DOHH2 (cell line): Measurements from ENCODE around the gene TMPRSS9.
"Not testable (repeated sequence)": the region's sequence is repeated elsewhere in the genome, so short reads cannot be mapped to it uniquely, and the experiment has no call there.

Source experiments
- H3F3A ChIP-seq: fragments of 200-600 bp; sonication (generic), shearing (Covaris generic); 2 replicates; pipeline ENCODE4 v1.6.0; 2016; ENCODE audit warnings: antibody characterized with exemption, mild to moderate bottlenecking; ENCODE audit not compliant: control insufficient read depth, insufficient read depth
- H3K27ac ChIP-seq: fragments of 200-600 bp; sonication (generic); 2 replicates; pipeline ENCODE4 v1.5.1; 2014; ENCODE audit warnings: low read depth, mild to moderate bottlenecking, low read length, moderate library complexity
- H3K27me3 ChIP-seq: fragments of 200-600 bp; sonication (generic); 2 replicates; pipeline ENCODE4 v1.6.1; 2014; ENCODE audit warnings: mild to moderate bottlenecking, low read length, mixed read lengths; ENCODE audit not compliant: control insufficient read depth
- H3K36me3 ChIP-seq: fragments of 200-600 bp; sonication (generic); 2 replicates; pipeline ENCODE4 v1.6.1; 2014; ENCODE audit warnings: mild to moderate bottlenecking, low read length, moderate library complexity, mixed read lengths; ENCODE audit not compliant: control insufficient read depth
- H3K4me1 ChIP-seq: fragments of 200-600 bp; sonication (generic); 2 replicates; pipeline ENCODE4 v1.6.1; 2014; ENCODE audit warnings: mild to moderate bottlenecking, low read length, mixed read lengths; ENCODE audit not compliant: control insufficient read depth
- H3K4me2 ChIP-seq: fragments of 200-600 bp; sonication (generic); 2 replicates; pipeline ENCODE4 v1.6.0; 2014; ENCODE audit warnings: mild to moderate bottlenecking, low read length, moderate library complexity
- H3K4me3 ChIP-seq: fragments of 200-600 bp; sonication (generic); 2 replicates; pipeline ENCODE4 v1.5.1; 2014; ENCODE audit warnings: mild to moderate bottlenecking, low read length, mixed read lengths
- H3K79me2 ChIP-seq: fragments of 200-600 bp; sonication (generic); 2 replicates; pipeline ENCODE4 v1.6.1; 2014; ENCODE audit warnings: mild to moderate bottlenecking, low read length, mixed read lengths; ENCODE audit not compliant: control insufficient read depth
- H3K9me2 ChIP-seq: fragments of 200-600 bp; sonication (generic); replicated peaks from 2 replicates; pipeline ENCODE4 v1.6.1; 2014; ENCODE audit warnings: mild to moderate bottlenecking, low read length, mixed read lengths; ENCODE audit not compliant: control insufficient read depth
- H3K9me3 ChIP-seq: fragments of 200-600 bp; sonication (generic); 2 replicates; pipeline ENCODE4 v1.6.1; 2014; ENCODE audit warnings: antibody characterized with exemption, low read length, mixed read lengths; ENCODE audit not compliant: control insufficient read depth, insufficient read depth
- H4K20me1 ChIP-seq: fragments of 200-600 bp; sonication (generic); 2 replicates; pipeline ENCODE4 v1.6.0; 2014; ENCODE audit warnings: low read depth, mild to moderate bottlenecking, antibody characterized with exemption, low read length, moderate library complexity; ENCODE audit not compliant: control insufficient read depth, insufficient read depth
- CTCF ChIP-seq: fragments of 200-600 bp; sonication (generic); IDR thresholded peaks from one replicate; pipeline ENCODE4 v1.5.1; 2014; ENCODE audit warnings: antibody characterized with exemption, mild to moderate bottlenecking, low read depth, low read length; ENCODE audit not compliant: poor library complexity, severe bottlenecking
- EZH2phosphoT487 ChIP-seq: fragments of 200-600 bp; sonication (generic); IDR thresholded peaks from 2 replicates; pipeline ENCODE4 v1.6.1; 2017; ENCODE audit warnings: borderline replicate concordance, mild to moderate bottlenecking, antibody characterized with exemption, low read length, moderate library complexity, mixed read lengths

The TMPRSS9 gene

DNA sequence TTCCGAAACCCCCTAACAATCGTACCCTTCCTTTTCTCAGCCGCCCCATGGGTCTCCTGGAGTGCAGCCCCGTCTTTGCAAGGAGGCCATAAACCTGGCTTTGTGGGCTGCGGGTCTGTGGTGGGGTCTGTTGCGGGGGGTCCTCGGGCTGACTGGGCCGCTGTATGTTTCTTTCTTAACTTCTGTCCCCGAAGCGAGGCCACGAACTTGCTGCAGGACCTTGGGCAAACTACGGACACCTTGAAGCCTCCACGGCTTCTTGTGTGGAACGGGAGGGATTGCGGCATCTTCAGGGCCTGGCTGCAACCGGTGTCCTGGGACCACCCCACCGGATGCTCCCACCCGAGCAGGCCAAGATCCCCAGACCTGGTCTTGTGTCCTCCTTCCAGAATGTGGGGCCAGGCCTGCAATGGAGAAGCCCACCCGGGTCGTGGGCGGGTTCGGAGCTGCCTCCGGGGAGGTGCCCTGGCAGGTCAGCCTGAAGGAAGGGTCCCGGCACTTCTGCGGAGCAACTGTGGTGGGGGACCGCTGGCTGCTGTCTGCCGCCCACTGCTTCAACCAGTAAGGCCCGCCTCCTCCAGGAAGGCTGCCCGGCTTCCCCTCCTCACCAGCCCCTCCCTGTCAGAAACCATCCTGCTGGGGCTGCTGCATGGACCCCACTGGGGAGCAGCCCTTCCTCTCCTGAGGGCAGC is 55.4 kb downstream of the TMPRSS9 start:
- peaks cover 5% of the 10 kb centered on the region for H3K36me3 ChIP-seq
- H3K9me2 ChIP-seq = no peaks in the 10 kb centered on the region
- no peak overlapping the region for H3K27ac ChIP-seq
- no peak overlapping the region for H3K4me2 ChIP-seq
- TF ChIP-seq CTCF (no peak), EZH2phosphoT487 (no peak)
- no peaks in the 10 kb centered on the region for H3K79me2 ChIP-seq
- 0 out of 2 replicates have a peak, but pooled peaks cover 5% of the 10 kb centered on the region for H3F3A ChIP-seq
- H3K9me3 ChIP-seq = peaks cover 4% of the 10 kb centered on the region; the same call in 1 of the 2 replicates
- H3K4me1 ChIP-seq = no peaks in the 10 kb centered on the region
- no peak overlapping the region for H3K4me3 ChIP-seq
- peaks cover 2% of the 10 kb centered on the region; the same call in 1 of the 2 replicates for H3K27me3 ChIP-seq
- H4K20me1 ChIP-seq = no peaks in the 10 kb centered on the region

DNA sequence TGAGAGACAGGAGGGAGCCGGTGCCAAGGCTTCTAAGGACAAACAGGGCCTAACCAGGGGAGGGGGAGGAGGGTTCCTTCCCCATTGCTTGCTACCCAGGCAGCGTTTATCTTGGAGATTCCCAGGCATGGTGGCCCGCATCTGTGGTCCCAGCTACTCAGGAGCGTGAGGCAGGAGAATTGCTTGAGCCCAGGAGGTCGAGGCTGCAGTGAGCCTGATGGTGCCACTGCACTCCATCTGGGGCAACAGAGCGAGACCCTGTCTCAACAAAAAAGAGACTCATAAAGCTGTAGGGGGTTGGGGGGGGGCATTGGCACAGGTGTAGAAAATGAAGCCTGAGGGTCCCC is 55.9 kb downstream of the TMPRSS9 start:
- peaks cover 4% of the 10 kb centered on the region; the same call in 1 of the 2 replicates for H3K9me3 ChIP-seq
- H3K4me3 ChIP-seq = no peak overlapping the region
- 0 out of 2 replicates have a peak, but pooled peaks cover 5% of the 10 kb centered on the region for H3F3A ChIP-seq
- H3K36me3 ChIP-seq = peaks cover 5% of the 10 kb centered on the region
- H3K4me1 ChIP-seq = no peaks in the 10 kb centered on the region
- H3K79me2 ChIP-seq = no peaks in the 10 kb centered on the region
- peaks cover 2% of the 10 kb centered on the region; the same call in 1 of the 2 replicates for H3K27me3 ChIP-seq
- no peak overlapping the region for H3K27ac ChIP-seq
- no peaks in the 10 kb centered on the region for H4K20me1 ChIP-seq
- H3K4me2 ChIP-seq = no peak overlapping the region
- no peaks in the 10 kb centered on the region for H3K9me2 ChIP-seq
- TF ChIP-seq CTCF (no peak), EZH2phosphoT487 (no peak)

DNA sequence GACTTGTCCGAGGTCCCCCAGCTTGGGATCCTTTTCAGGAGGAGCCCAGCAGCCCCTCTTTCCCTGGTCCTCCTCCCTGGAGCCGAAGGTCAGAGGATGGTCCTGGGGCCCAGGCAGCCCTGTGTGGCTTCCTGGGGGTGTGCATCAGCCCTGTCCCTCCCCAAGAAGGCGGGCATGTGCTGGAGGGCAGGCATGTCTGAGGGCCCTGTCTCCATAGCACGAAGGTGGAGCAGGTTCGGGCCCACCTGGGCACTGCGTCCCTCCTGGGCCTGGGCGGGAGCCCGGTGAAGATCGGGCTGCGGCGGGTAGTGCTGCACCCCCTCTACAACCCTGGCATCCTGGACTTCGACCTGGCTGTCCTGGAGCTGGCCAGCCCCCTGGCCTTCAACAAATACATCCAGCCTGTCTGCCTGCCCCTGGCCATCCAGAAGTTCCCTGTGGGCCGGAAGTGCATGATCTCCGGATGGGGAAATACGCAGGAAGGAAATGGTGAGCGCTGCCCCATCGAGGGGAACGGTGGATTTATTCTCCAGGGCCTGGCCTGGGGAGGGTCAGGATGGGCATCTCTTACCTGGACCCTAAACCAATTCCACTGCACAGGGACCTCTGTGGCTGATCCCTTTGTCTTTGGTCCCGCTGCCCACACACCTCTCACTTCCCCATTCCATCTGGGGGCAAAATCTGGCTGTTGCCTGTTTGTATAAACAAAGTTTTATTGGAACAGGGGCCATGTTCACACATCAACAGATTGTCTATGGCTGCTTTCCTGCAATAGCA is 56.4 kb downstream of the TMPRSS9 start:
- Histone ChIP-seq H3K36me3 (peaks cover 6% of the 10 kb centered on the region), H3K4me2 (no peak overlapping the region), H3F3A (0 out of 2 replicates have a peak, but pooled peaks cover 5% of the 10 kb centered on the region), H3K9me3 (peaks cover 4% of the 10 kb centered on the region; the same call in 1 of the 2 replicates), H3K27me3 (peaks cover 2% of the 10 kb centered on the region; the same call in 1 of the 2 replicates), H3K4me3 (no peak overlapping the region), H3K27ac (no peak overlapping the region), H3K79me2 (peaks cover under 1% of the 10 kb centered on the region), H4K20me1 (no peaks in the 10 kb centered on the region), H3K4me1 (no peaks in the 10 kb centered on the region), H3K9me2 (no peaks in the 10 kb centered on the region)
- TF ChIP-seq CTCF = no peak
- TF ChIP-seq EZH2phosphoT487 = no peak

- not testable (repeated sequence) for H3F3A ChIP-seq, H3K79me2 ChIP-seq, H3K4me3 ChIP-seq, H3K9me3 ChIP-seq, H3K9me2 ChIP-seq, H3K4me1 ChIP-seq, H3K27me3 ChIP-seq, H3K27ac ChIP-seq, H4K20me1 ChIP-seq, H3K4me2 ChIP-seq
- peaks cover 12% of the 10 kb centered on the region for H3K36me3 ChIP-seq
These were observed 57.4 kb downstream of the TMPRSS9 start for GRCh38 chr19:2417436-2417835.
